ENCODE measurements around the gene JDP2.
A peak's percentile ranks its signal among the peaks of the same experiment; 100 is the strongest.

The JDP2 gene

GRCh38 chr14:75476274-75476995 is 48.6 kb downstream of the JDP2 start:
- no peaks in the 10 kb centered on the region for H3K27me3 ChIP-seq (ENCODE audit: insufficient read depth, low read length)
- H3K9me3 ChIP-seq (ENCODE audit: low read length), result no peaks in the 10 kb centered on the region
- peaks cover 33% of the 10 kb centered on the region for H3K36me3 ChIP-seq (ENCODE audit: insufficient read depth, low read length)
- no peak overlapping the region; the same call in 1 of the 2 replicates for H3K9ac ChIP-seq (ENCODE audit: low read length)
- peak overlapping the region; percentile 67 for H3K27ac ChIP-seq (ENCODE audit: low read depth, low read length, poor library complexity, severe bottlenecking)
- H2AFZ ChIP-seq (ENCODE audit: low read length), result no peak overlapping the region
- H3K4me1 ChIP-seq (ENCODE audit: insufficient read depth, low read length, severe bottlenecking), result peaks cover 73% of the 10 kb centered on the region
- no peaks in the 10 kb centered on the region for H4K20me1 ChIP-seq (ENCODE audit: insufficient read depth, low read length)
- peak overlapping the region; percentile 23; the same call in 1 of the 2 replicates for H3K4me2 ChIP-seq (ENCODE audit: low read length)
- TF ChIP-seq EZH2 (IDR thresholded peaks at IDR 0.05; ENCODE audit: borderline replicate concordance, low read length) (no peak), CTCF (IDR thresholded peaks at IDR 0.05; ENCODE audit: low read length) (no peak)
- H3F3A ChIP-seq (ENCODE audit: insufficient read depth, low read length), result no peaks in the 10 kb centered on the region
- H3K9me2 ChIP-seq (ENCODE audit: low read depth, low read length), result no peaks in the 10 kb centered on the region
- H3K79me2 ChIP-seq (ENCODE audit: insufficient read depth, low read length), result no peaks in the 10 kb centered on the region
- no peak overlapping the region for H3K4me3 ChIP-seq (ENCODE audit: low read depth, low read length, poor library complexity, severe bottlenecking)

DNA sequence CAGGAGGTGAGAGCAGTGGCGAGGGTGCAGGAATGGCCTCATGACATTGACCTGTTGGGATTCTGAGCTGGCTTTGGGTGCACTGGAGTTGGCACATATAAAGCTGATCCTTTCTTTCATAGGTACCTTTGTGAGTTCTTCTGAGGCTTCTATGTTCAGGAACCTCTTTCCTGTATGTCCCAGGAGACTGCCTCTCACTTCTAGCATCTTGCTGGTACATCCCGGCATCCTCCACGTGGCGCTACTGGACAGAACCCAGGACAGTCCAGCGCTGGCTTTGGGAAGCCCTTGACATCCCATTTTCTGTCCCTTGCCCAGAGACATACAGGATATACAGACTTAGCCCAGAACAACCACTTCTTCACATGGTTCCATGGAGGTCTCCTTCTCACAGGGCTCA is 50.1 kb downstream of the JDP2 start:
- no peaks in the 10 kb centered on the region for H3K9me3 ChIP-seq (ENCODE audit: low read length)
- H3K4me3 ChIP-seq (ENCODE audit: low read depth, low read length, poor library complexity, severe bottlenecking), result no peak overlapping the region
- no peak overlapping the region for H2AFZ ChIP-seq (ENCODE audit: low read length)
- H3K27ac ChIP-seq (ENCODE audit: low read depth, low read length, poor library complexity, severe bottlenecking), result no peak overlapping the region
- peaks cover 59% of the 10 kb centered on the region for H3K4me1 ChIP-seq (ENCODE audit: insufficient read depth, low read length, severe bottlenecking)
- no peaks in the 10 kb centered on the region for H3K79me2 ChIP-seq (ENCODE audit: insufficient read depth, low read length)
- no peak overlapping the region for H3K4me2 ChIP-seq (ENCODE audit: low read length)
- peaks cover 18% of the 10 kb centered on the region for H3K36me3 ChIP-seq (ENCODE audit: insufficient read depth, low read length)
- no peaks in the 10 kb centered on the region for H3F3A ChIP-seq (ENCODE audit: insufficient read depth, low read length)
- H3K27me3 ChIP-seq (ENCODE audit: insufficient read depth, low read length), result no peaks in the 10 kb centered on the region
- H3K9ac ChIP-seq (ENCODE audit: low read length), result no peak overlapping the region
- no peaks in the 10 kb centered on the region for H3K9me2 ChIP-seq (ENCODE audit: low read depth, low read length)
- TF ChIP-seq CTCF (IDR thresholded peaks at IDR 0.05; ENCODE audit: low read length), result no peak
- TF ChIP-seq EZH2 (IDR thresholded peaks at IDR 0.05; ENCODE audit: borderline replicate concordance, low read length), result no peak
- H4K20me1 ChIP-seq (ENCODE audit: insufficient read depth, low read length), result no peaks in the 10 kb centered on the region

- Histone ChIP-seq H3K9ac (ENCODE audit: low read length) (no peak overlapping the region), H3K9me3 (ENCODE audit: low read length) (no peaks in the 10 kb centered on the region), H3K79me2 (ENCODE audit: insufficient read depth, low read length) (no peaks in the 10 kb centered on the region), H3K9me2 (ENCODE audit: low read depth, low read length) (no peaks in the 10 kb centered on the region), H2AFZ (ENCODE audit: low read length) (no peak overlapping the region), H3K27me3 (ENCODE audit: insufficient read depth, low read length) (no peaks in the 10 kb centered on the region), H3K27ac (ENCODE audit: low read depth, low read length, poor library complexity, severe bottlenecking) (peak overlapping the region; percentile 36), H3K4me2 (ENCODE audit: low read length) (peak overlapping the region; percentile 9; the same call in 1 of the 2 replicates), H3K36me3 (ENCODE audit: insufficient read depth, low read length) (peaks cover 6% of the 10 kb centered on the region), H3F3A (ENCODE audit: insufficient read depth, low read length) (no peaks in the 10 kb centered on the region), H3K4me3 (ENCODE audit: low read depth, low read length, poor library complexity, severe bottlenecking) (no peak overlapping the region), H4K20me1 (ENCODE audit: insufficient read depth, low read length) (no peaks in the 10 kb centered on the region), H3K4me1 (ENCODE audit: insufficient read depth, low read length, severe bottlenecking) (peaks cover 41% of the 10 kb centered on the region)
- TF ChIP-seq CTCF (IDR thresholded peaks at IDR 0.05; ENCODE audit: low read length) (no peak), EZH2 (IDR thresholded peaks at IDR 0.05; ENCODE audit: borderline replicate concordance, low read length) (no peak)
These were observed 52.2 kb downstream of the JDP2 start for GRCh38 chr14:75479770-75480600.

All from OCI-LY1 (cell line).